Measurements from ENCODE around the gene RABL2B. TPM values are rescaled to one million over a fixed set of nuclear protein-coding genes. Genes with fewer than 3 reads are reported as not detected.
"Not testable (repeated sequence)": the region's sequence is repeated elsewhere in the genome, so short reads cannot be mapped to it uniquely, and the experiment has no call there.

Gene RABL2B
- total RNA-seq, 1 experiment from 2014 or later, result 36.7 TPM

GRCh38 chr22:50782253-50782652, 1.2 kb downstream of the RABL2B start:
- H3K4me1 ChIP-seq (ENCODE audit: control insufficient read depth in 1 of 2, insufficient read depth in 2 of 2, low read length in 2 of 2); DNase-seq (ENCODE audit: low read depth, low spot score); ATAC-seq; H4K20me1 ChIP-seq (ENCODE audit: insufficient read depth); H2AFZ ChIP-seq (ENCODE audit: low read depth, low read length, poor library complexity, severe bottlenecking); intact Hi-C loops (cut with micrococcal nuclease); H3K79me2 ChIP-seq (ENCODE audit: insufficient read depth, low read length); H3K36me3 ChIP-seq (ENCODE audit: control insufficient read depth in 1 of 2, insufficient read depth in 2 of 2, low read length in 2 of 2); H3K27ac ChIP-seq (ENCODE audit: low read depth, low read length); RAD21 ChIA-PET (ENCODE audit: low non-redundant PET in 1 of 2, low total read pairs in 2 of 2, uncharacterized antibody in 2 of 2, unreplicated experiment in 2 of 2); CTCF ChIA-PET; H3K9ac ChIP-seq (ENCODE audit: low read length); H3K9me3 ChIP-seq (ENCODE audit: control insufficient read depth in 1 of 2, insufficient read depth in 1 of 2, low read depth in 1 of 2, low read length in 2 of 2); H3K27me3 ChIP-seq (ENCODE audit: insufficient read depth, low read length); H3K9me2 ChIP-seq (ENCODE audit: insufficient read depth); POLR2A ChIA-PET: not testable (repeated sequence)
- BruUV-seq (replicated peaks), result TSS peak; percentile 60
- H3K4me3 ChIP-seq (replicated peaks in 1 of 2; ENCODE audit: low read depth in 1 of 2, low read length in 2 of 2), result 0 out of 4 replicates have a peak overlapping the region, but pooled peaks have one; percentile 7 to 18
- peak overlapping the region; percentile 51 for H3K4me2 ChIP-seq (ENCODE audit: low read length)

GRCh38 chr22:50780244-50780643, 3.2 kb downstream of the RABL2B start:
- H3K27ac ChIP-seq (ENCODE audit: low read depth, low read length); H4K20me1 ChIP-seq (ENCODE audit: insufficient read depth); H3K4me3 ChIP-seq (replicated peaks in 1 of 2; ENCODE audit: low read depth in 1 of 2, low read length in 2 of 2); H3K9me3 ChIP-seq (ENCODE audit: control insufficient read depth in 1 of 2, insufficient read depth in 1 of 2, low read depth in 1 of 2, low read length in 2 of 2); H2AFZ ChIP-seq (ENCODE audit: low read depth, low read length, poor library complexity, severe bottlenecking); H3K9ac ChIP-seq (ENCODE audit: low read length); H3K27me3 ChIP-seq (ENCODE audit: insufficient read depth, low read length); H3K36me3 ChIP-seq (ENCODE audit: control insufficient read depth in 1 of 2, insufficient read depth in 2 of 2, low read length in 2 of 2); DNase-seq (ENCODE audit: low read depth, low spot score); BruUV-seq (replicated peaks); CTCF ChIA-PET; H3K4me2 ChIP-seq (ENCODE audit: low read length); RAD21 ChIA-PET (ENCODE audit: low non-redundant PET in 1 of 2, low total read pairs in 2 of 2, uncharacterized antibody in 2 of 2, unreplicated experiment in 2 of 2); H3K79me2 ChIP-seq (ENCODE audit: insufficient read depth, low read length); H3K9me2 ChIP-seq (ENCODE audit: insufficient read depth); ATAC-seq; H3K4me1 ChIP-seq (ENCODE audit: control insufficient read depth in 1 of 2, insufficient read depth in 2 of 2, low read length in 2 of 2); intact Hi-C loops (cut with micrococcal nuclease); POLR2A ChIA-PET: not testable (repeated sequence)

GRCh38 chr22:50777631-50778030, 5.8 kb downstream of the RABL2B start:
- ATAC-seq; H3K79me2 ChIP-seq (ENCODE audit: insufficient read depth, low read length); H3K36me3 ChIP-seq (ENCODE audit: control insufficient read depth in 1 of 2, insufficient read depth in 2 of 2, low read length in 2 of 2); BruUV-seq (replicated peaks); intact Hi-C loops (cut with micrococcal nuclease); CTCF ChIA-PET; DNase-seq (ENCODE audit: low read depth, low spot score); H3K4me1 ChIP-seq (ENCODE audit: control insufficient read depth in 1 of 2, insufficient read depth in 2 of 2, low read length in 2 of 2); H3K4me3 ChIP-seq (replicated peaks in 1 of 2; ENCODE audit: low read depth in 1 of 2, low read length in 2 of 2); H3K27ac ChIP-seq (ENCODE audit: low read depth, low read length); H4K20me1 ChIP-seq (ENCODE audit: insufficient read depth); POLR2A ChIA-PET; H3K27me3 ChIP-seq (ENCODE audit: insufficient read depth, low read length); H3K4me2 ChIP-seq (ENCODE audit: low read length); H3K9me2 ChIP-seq (ENCODE audit: insufficient read depth); RAD21 ChIA-PET (ENCODE audit: low non-redundant PET in 1 of 2, low total read pairs in 2 of 2, uncharacterized antibody in 2 of 2, unreplicated experiment in 2 of 2); H2AFZ ChIP-seq (ENCODE audit: low read depth, low read length, poor library complexity, severe bottlenecking); H3K9me3 ChIP-seq (ENCODE audit: control insufficient read depth in 1 of 2, insufficient read depth in 1 of 2, low read depth in 1 of 2, low read length in 2 of 2); H3K9ac ChIP-seq (ENCODE audit: low read length): not testable (repeated sequence)
